ENCODE measurements around the gene ZSWIM4.
"Not testable (repeated sequence)": the region's sequence is repeated elsewhere in the genome, so short reads cannot be mapped to it uniquely, and the experiment has no call there.

The ZSWIM4 gene

DNA sequence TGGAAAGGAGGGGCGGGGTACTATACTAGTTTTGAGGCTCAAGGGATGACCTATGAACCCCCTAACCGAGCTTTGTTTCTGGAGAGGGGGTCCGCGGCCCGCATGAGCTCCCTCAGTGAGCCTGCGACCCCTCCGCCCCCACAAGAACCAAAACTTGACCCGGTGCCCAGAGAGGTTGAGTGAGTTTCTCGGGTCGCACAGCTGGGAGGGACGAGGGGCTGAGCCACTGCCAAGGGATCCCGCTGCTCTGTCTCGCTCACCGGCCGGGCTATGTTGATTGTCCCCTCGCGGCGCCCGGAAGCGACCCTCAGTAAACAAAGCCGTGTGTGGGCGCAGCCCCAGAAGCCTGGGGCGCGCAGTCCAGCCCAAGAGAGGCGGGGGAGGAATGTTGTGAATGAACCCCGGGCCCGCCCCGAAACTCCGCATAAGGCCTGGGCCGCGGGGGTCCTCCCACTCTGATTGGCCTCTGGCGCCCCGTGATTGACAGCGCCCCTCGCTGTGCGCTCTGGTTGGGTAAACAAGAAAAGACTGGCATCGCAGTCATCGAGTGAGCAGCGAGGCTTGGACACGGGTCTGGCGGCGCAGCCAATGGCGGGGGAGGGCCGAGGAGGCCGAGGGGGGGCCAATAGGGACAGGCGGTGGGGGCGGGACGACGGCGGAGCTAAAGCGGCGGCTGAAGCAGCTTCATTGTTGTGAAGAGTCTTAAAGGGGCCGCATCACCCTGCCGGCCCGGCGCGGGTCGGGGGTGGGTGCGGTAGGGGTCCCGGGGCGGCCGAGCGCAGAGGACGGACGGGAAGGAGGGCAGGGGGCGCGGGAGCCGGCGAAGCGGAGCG is at the start of gene ZSWIM4:
ZSWIM4 (plus strand) TSS at position 687 of the 833 bp plus-strand sequence. CDS start 206 bp downstream, outside the sequence.
- Histone ChIP-seq H3K9me3 (ENCODE audit: control insufficient read depth, insufficient read depth, low read length) (no peaks in the 10 kb centered on the region), H3K9ac (ENCODE audit: low read depth, low read length) (peak within 1 kb of the TSS; percentile 73), H3K36me3 (ENCODE audit: control insufficient read depth, insufficient read depth, low read length) (no peaks in the 10 kb centered on the region), H3K27me3 (ENCODE audit: control insufficient read depth, insufficient read depth, low read length) (no peaks in the 10 kb centered on the region), H3K4me1 (ENCODE audit: control insufficient read depth, insufficient read depth, low read length) (peaks cover 2% of the 10 kb centered on the region), H3K4me3 (ENCODE audit: low read depth, low read length) (peak within 1 kb of the TSS; percentile 75)

DNA sequence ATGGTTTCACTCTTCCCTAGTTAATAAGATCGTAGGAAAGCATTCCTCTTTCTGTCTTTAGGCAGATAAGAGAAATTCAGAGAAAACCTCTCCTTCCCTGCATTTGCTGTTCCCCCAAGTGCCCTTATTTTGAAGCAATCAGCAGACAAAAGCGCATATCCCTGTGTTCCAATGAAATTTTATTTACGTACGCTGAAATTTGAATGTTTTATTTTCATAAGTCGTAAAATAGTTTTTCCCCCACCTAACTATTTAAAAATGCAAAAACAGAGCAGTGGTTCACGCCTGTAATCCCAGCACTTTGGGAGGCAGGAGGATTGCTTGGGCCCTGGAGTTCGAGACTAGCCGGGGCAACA is 48.2 kb upstream of the ZSWIM4 start:
- no peaks in the 10 kb centered on the region for H3K9me3 ChIP-seq (ENCODE audit: control insufficient read depth, insufficient read depth, low read length)
- H3K36me3 ChIP-seq (ENCODE audit: control insufficient read depth, insufficient read depth, low read length) = no peaks in the 10 kb centered on the region
- H3K27me3 ChIP-seq (ENCODE audit: control insufficient read depth, insufficient read depth, low read length) = no peaks in the 10 kb centered on the region
- peaks cover 3% of the 10 kb centered on the region for H3K4me1 ChIP-seq (ENCODE audit: control insufficient read depth, insufficient read depth, low read length)
- H3K9ac ChIP-seq (ENCODE audit: low read depth, low read length) = no peak overlapping the region
- H3K4me3 ChIP-seq (ENCODE audit: low read depth, low read length) = peak overlapping the region; percentile 30

DNA sequence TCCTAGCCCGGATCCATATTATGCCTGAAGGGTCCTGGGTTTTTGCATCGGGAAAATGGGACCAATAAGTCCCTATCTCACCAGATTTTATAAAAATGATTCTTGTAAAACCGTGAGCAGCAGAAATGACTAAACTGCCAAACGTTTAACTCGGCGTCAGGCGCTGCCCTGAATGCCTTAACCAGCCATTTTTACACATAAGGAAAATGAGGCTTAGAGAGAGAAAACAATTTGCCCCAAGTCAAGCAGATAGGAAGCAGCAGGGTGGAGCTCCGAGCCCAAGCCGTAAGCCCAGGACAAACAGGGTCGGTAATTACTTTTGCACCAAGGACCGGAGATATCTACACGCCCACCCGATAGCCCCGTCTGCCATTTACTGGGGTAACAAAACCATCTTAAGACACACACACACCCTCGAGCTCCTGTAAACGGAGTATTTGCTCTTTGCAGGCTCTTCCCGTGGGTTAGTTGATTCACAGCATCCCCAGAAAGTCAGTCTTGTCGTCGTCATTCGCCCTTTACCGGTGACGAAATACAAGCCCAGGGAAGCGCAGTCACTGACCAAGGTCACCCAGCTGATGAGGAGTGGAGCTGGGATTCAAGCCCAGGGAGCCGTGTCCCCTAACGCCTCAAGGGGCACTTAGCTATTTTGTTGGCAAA is 46.9 kb upstream of the ZSWIM4 start:
- Histone ChIP-seq H3K9me3 (ENCODE audit: control insufficient read depth, insufficient read depth, low read length) (no peaks in the 10 kb centered on the region), H3K4me1 (ENCODE audit: control insufficient read depth, insufficient read depth, low read length) (peaks cover 2% of the 10 kb centered on the region), H3K9ac (ENCODE audit: low read depth, low read length) (peak overlapping the region; percentile 70), H3K36me3 (ENCODE audit: control insufficient read depth, insufficient read depth, low read length) (no peaks in the 10 kb centered on the region), H3K4me3 (ENCODE audit: low read depth, low read length) (peak overlapping the region; percentile 80), H3K27me3 (ENCODE audit: control insufficient read depth, insufficient read depth, low read length) (no peaks in the 10 kb centered on the region)

DNA sequence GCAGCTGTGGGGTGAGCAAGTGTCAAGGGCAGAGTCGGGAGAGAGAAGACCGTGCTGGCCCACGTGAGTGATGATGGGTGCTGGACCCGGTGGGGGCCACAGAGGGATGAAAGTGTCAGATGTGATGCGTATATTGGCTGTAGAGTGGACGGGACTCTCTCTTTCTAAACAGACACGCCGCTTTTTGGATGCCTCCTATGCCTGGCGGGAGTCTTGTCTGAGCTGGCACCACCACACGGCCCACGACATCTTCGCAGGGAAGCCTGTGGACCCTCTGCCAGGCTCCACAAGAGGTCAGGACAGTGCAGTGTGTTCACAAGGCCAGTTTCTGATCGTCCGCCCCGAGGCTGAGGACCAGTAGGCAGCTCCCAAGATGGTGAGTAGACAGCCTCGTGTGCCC is 43.8 kb upstream of the ZSWIM4 start:
- Histone ChIP-seq H3K4me3 (ENCODE audit: low read depth, low read length) (no peak overlapping the region), H3K36me3 (ENCODE audit: control insufficient read depth, insufficient read depth, low read length) (peaks cover 13% of the 10 kb centered on the region), H3K9me3 (ENCODE audit: control insufficient read depth, insufficient read depth, low read length) (no peaks in the 10 kb centered on the region), H3K9ac (ENCODE audit: low read depth, low read length) (no peak overlapping the region), H3K4me1 (ENCODE audit: control insufficient read depth, insufficient read depth, low read length) (no peaks in the 10 kb centered on the region), H3K27me3 (ENCODE audit: control insufficient read depth, insufficient read depth, low read length) (no peaks in the 10 kb centered on the region)

DNA sequence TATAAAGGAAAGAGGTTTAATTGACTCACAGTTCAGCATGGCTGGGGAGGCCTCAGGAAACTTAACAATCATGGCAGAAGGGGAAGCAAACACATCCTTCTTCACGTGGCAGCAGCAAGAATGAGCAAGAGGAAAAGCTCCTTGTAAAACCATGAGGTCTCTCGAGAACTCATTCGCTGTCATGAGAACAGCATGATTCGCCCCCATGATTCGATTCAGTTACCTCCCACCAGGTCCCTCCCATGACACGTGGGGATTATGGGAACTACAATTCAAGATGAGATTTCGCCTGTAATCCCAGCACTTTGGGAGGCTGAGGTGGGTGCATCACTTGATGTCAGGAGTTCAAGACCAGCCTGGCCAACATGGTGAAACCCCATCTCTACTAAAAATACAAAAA is 41.6 kb upstream of the ZSWIM4 start:
- H3K4me1 ChIP-seq (ENCODE audit: control insufficient read depth, insufficient read depth, low read length); H3K4me3 ChIP-seq (ENCODE audit: low read depth, low read length); H3K9me3 ChIP-seq (ENCODE audit: control insufficient read depth, insufficient read depth, low read length); H3K27me3 ChIP-seq (ENCODE audit: control insufficient read depth, insufficient read depth, low read length); H3K9ac ChIP-seq (ENCODE audit: low read depth, low read length): not testable (repeated sequence)
- peaks cover 28% of the 10 kb centered on the region for H3K36me3 ChIP-seq (ENCODE audit: control insufficient read depth, insufficient read depth, low read length)

DNA sequence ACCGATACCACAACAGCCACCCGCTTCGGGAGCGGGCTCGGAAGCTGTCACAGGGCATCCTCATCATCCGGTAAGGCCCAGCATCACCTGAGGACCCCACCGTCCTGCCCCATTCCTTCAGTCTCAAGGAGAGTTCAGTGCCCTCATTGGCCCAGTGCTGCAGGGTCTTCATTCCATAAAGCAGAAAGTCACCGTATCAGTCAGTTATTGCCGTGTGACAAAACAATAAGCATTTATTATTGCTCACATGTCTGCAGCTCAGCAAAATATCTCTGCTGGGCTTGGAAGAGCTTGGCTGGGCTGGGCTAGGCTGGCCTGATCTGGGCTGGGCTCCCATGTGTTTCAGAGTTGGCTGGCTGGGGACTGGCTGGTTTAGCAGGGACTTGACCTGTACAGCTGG is 39.0 kb upstream of the ZSWIM4 start:
- Histone ChIP-seq H3K36me3 (ENCODE audit: control insufficient read depth, insufficient read depth, low read length) (peaks cover 38% of the 10 kb centered on the region), H3K4me1 (ENCODE audit: control insufficient read depth, insufficient read depth, low read length) (no peaks in the 10 kb centered on the region), H3K27me3 (ENCODE audit: control insufficient read depth, insufficient read depth, low read length) (no peaks in the 10 kb centered on the region), H3K9me3 (ENCODE audit: control insufficient read depth, insufficient read depth, low read length) (no peaks in the 10 kb centered on the region), H3K4me3 (ENCODE audit: low read depth, low read length) (no peak overlapping the region), H3K9ac (ENCODE audit: low read depth, low read length) (no peak overlapping the region)

DNA sequence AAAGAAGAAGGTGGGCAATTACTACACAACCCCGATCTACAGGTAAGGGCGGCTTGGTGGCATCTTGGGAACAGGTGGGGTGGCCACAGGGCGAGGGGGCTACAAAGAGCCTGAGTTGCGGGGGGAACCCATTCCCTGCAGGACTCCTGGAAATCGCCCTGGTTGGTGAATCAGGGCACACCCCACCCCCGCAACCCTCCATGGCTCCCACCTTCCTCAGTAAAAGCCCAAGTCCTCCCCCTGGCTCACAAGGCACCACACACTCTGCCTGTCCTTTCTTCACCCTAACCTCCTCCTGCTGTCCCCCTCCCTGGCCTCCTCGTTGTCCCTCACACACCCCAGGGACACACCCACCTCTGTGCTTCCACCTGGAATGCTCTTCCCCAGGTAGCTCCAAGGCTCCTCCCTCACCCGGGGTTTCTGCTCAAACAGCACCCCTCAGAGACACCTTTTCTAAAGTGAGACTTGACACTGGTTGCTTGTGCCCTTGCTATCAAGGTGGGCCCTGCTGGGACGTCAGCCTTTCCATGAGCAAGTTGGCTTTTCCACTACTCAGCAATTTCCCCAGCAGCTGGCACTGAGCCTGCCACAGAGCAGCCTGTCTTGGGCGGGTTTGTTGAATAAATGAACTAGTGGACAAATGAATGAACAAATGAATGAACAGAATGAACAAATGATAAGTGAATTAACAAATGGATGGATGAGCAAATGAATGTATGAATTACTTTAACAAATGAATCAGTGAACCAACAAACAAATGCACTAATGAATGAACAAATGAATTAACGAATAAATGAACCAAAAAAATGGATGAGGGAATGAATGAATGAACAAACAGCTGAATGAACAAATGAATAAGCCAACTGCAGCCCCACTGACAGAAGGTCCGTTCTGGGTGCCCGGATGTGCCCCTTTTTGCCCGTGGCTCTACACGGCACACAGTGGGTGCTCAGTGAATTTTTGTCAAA is 37.2 kb upstream of the ZSWIM4 start:
- Histone ChIP-seq H3K9ac (ENCODE audit: low read depth, low read length) (no peak overlapping the region), H3K9me3 (ENCODE audit: control insufficient read depth, insufficient read depth, low read length) (no peaks in the 10 kb centered on the region), H3K36me3 (ENCODE audit: control insufficient read depth, insufficient read depth, low read length) (peaks cover 44% of the 10 kb centered on the region), H3K4me3 (ENCODE audit: low read depth, low read length) (no peak overlapping the region), H3K4me1 (ENCODE audit: control insufficient read depth, insufficient read depth, low read length) (no peaks in the 10 kb centered on the region), H3K27me3 (ENCODE audit: control insufficient read depth, insufficient read depth, low read length) (no peaks in the 10 kb centered on the region)

DNA sequence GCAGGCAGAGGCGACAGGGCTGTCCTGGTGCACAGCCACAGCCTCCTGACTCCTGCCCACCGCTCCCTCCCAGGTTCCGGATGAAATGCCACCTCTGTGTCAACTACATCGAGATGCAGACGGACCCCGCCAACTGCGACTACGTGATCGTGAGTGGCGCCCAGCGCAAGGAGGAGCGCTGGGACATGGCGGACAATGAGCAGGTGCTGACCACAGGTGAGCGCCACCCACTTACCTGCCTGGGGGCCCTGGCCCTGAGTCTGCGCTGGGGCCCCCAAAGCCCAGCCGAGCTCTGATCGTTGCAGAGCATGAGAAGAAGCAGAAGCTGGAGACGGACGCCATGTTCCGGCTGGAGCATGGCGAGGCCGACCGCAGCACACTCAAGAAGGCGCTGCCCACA is 36.4 kb upstream of the ZSWIM4 start:
- no peak overlapping the region for H3K9ac ChIP-seq (ENCODE audit: low read depth, low read length)
- H3K9me3 ChIP-seq (ENCODE audit: control insufficient read depth, insufficient read depth, low read length) = no peaks in the 10 kb centered on the region
- no peak overlapping the region for H3K4me3 ChIP-seq (ENCODE audit: low read depth, low read length)
- no peaks in the 10 kb centered on the region for H3K4me1 ChIP-seq (ENCODE audit: control insufficient read depth, insufficient read depth, low read length)
- no peaks in the 10 kb centered on the region for H3K27me3 ChIP-seq (ENCODE audit: control insufficient read depth, insufficient read depth, low read length)
- H3K36me3 ChIP-seq (ENCODE audit: control insufficient read depth, insufficient read depth, low read length) = peaks cover 44% of the 10 kb centered on the region

DNA sequence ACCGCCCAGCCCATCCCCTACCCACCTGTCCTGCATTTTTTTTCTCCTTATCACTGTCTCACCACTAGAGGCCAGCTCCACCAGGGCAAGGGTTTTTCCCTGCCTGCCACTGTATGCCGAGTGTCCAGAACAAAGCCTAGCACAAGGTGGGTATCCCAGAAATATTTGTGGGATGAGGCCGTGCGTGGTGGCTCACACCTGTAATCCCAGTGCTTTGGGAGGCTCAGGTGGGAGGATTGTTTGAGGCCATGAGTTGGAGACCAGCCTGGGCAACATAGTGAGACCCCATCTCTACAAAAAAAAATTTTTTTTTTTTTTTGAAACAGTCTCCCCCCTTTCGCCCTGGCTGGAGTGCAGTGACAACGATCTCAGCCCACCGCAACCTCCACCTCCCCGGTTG is 33.8 kb upstream of the ZSWIM4 start:
- no peaks in the 10 kb centered on the region for H3K27me3 ChIP-seq (ENCODE audit: control insufficient read depth, insufficient read depth, low read length)
- no peaks in the 10 kb centered on the region for H3K4me1 ChIP-seq (ENCODE audit: control insufficient read depth, insufficient read depth, low read length)
- H3K36me3 ChIP-seq (ENCODE audit: control insufficient read depth, insufficient read depth, low read length) = peaks cover 31% of the 10 kb centered on the region
- H3K9ac ChIP-seq (ENCODE audit: low read depth, low read length) = no peak overlapping the region
- H3K4me3 ChIP-seq (ENCODE audit: low read depth, low read length) = no peak overlapping the region
- no peaks in the 10 kb centered on the region for H3K9me3 ChIP-seq (ENCODE audit: control insufficient read depth, insufficient read depth, low read length)

DNA sequence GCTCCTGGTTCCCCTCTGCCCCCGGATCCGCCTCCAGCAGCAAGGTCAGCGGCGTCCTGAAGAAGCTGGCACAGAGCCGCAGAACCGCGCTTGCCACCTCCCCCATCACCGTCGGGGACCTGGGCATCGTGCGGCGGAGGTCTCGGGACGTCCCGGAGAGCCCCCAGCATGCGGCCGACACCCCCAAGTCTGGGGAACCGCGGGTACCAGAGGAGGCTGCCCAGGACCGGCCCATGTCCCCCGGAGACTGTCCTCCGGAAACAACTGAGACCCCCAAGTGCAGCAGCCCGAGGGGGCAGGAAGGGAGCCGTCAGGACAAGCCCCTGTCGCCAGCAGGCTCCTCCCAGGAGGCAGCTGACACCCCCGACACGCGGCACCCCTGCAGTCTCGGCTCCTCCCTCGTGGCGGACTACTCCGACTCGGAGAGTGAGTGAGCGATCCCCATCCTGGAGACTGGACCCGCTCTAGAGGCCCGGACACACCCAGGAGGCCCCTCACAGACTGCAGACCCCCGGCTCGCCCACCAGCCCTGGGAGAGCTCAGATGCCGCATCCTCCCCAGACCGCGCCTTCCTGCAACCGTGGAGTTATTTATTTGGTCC is 32.5 kb upstream of the ZSWIM4 start:
- H3K27me3 ChIP-seq (ENCODE audit: control insufficient read depth, insufficient read depth, low read length) = no peaks in the 10 kb centered on the region
- H3K4me1 ChIP-seq (ENCODE audit: control insufficient read depth, insufficient read depth, low read length) = no peaks in the 10 kb centered on the region
- H3K4me3 ChIP-seq (ENCODE audit: low read depth, low read length) = no peak overlapping the region
- no peak overlapping the region for H3K9ac ChIP-seq (ENCODE audit: low read depth, low read length)
- H3K9me3 ChIP-seq (ENCODE audit: control insufficient read depth, insufficient read depth, low read length) = no peaks in the 10 kb centered on the region
- peaks cover 25% of the 10 kb centered on the region for H3K36me3 ChIP-seq (ENCODE audit: control insufficient read depth, insufficient read depth, low read length)

DNA sequence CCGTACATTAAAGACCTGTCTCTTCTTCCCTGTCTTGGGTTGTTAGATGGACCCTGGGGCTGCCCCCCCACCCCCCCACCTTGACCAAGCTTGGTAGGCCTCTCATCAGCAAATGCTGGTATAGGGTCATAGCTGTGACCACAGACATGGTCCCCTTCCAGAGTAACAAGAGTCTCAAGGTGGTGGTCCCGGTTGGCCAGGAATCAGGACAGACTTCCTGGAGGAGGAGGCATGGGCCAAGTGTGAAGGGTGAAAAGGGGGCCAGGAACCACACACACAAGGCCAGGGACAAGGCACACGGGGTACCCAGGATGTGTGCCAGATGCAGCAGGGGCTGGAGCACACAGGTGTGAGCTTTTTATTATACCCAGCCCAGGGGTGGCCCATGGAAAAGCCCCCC is 32.0 kb upstream of the ZSWIM4 start:
- Histone ChIP-seq H3K4me1 (ENCODE audit: control insufficient read depth, insufficient read depth, low read length) (no peaks in the 10 kb centered on the region), H3K9me3 (ENCODE audit: control insufficient read depth, insufficient read depth, low read length) (no peaks in the 10 kb centered on the region), H3K27me3 (ENCODE audit: control insufficient read depth, insufficient read depth, low read length) (no peaks in the 10 kb centered on the region), H3K4me3 (ENCODE audit: low read depth, low read length) (no peak overlapping the region), H3K9ac (ENCODE audit: low read depth, low read length) (no peak overlapping the region), H3K36me3 (ENCODE audit: control insufficient read depth, insufficient read depth, low read length) (peaks cover 19% of the 10 kb centered on the region)

Measured in iPS-15b (cell line).